ENCODE results near the gene INS. TPM values are rescaled to one million over a fixed set of nuclear protein-coding genes. Genes with fewer than 3 reads are reported as not detected.
"Not testable (repeated sequence)": the region's sequence is repeated elsewhere in the genome, so short reads cannot be mapped to it uniquely, and the experiment has no call there.

Gene INS
- polyA plus RNA-seq, 2 of the 4 experiments (the other 2 are of a cell fraction): not detected

GRCh38 chr11:2178055-2178773 is 17.2 kb upstream of the INS start:
- FAIRE-seq; H3K27ac ChIP-seq; POLR2A ChIA-PET; ATAC-seq; DNase-seq (ENCODE audit: low read depth in 1 of 2, low spot score in 1 of 2); H3K9me3 ChIP-seq; H3K4me3 ChIP-seq; H3K4me2 ChIP-seq: not testable (repeated sequence)
- peaks cover 26% of the 10 kb centered on the region for H3K4me1 ChIP-seq
- 79% methylated on average over 14 of the region's 16 CpGs for WGBS (ENCODE audit: missing lambda C conversion rate)
- CTCF ChIA-PET: interaction anchor here (0.8 to 2.2 kb wide), 6 partner anchors 8 to 243 kb away, joined by 3 to 7 read pairs (median 4); no protein-coding TSS in a partner anchor

- no peak overlapping the region for H3K4me3 ChIP-seq
- FAIRE-seq: no peak
- DNase-seq (ENCODE audit: low read depth in 1 of 2, low spot score in 1 of 2): no peak
- H3K9me3 ChIP-seq: no peaks in the 10 kb centered on the region
- no peak for ATAC-seq
- H3K4me1 ChIP-seq: peaks cover 26% of the 10 kb centered on the region
- WGBS (ENCODE audit: missing lambda C conversion rate): 84% methylated on average over 18 of the region's 18 CpGs
- no peak overlapping the region for H3K4me2 ChIP-seq
- no peak overlapping the region for H3K27ac ChIP-seq
- no peak for TF ChIP-seq BHLHE40 (IDR thresholded peaks at IDR 0.05; ENCODE audit: low read depth, low read length)
- TF ChIP-seq CBX8 (IDR thresholded peaks at IDR 0.05): no peak
- no peak for TF ChIP-seq HEYL (CRISPR knock-in tag; IDR thresholded peaks at IDR 0.05)
- no peak for TF ChIP-seq RFX5 (IDR thresholded peaks at IDR 0.05)
- no peak for TF ChIP-seq SREBF2 (IDR thresholded peaks at IDR 0.05)
- no peak for TF ChIP-seq SMC3 (IDR thresholded peaks at IDR 0.05)
- no peak for TF ChIP-seq FOXS1 (CRISPR knock-in tag; IDR thresholded peaks at IDR 0.05)
- TF ChIP-seq EHMT2 (IDR thresholded peaks at IDR 0.05; ENCODE audit: low read depth): no peak
- ChIA-PET POLR2A (no interaction called here), CTCF (no interaction called here)
Observed at GRCh38 chr11:2177076-2177475, 16.1 kb upstream of the INS start.

GRCh38 chr11:2176389-2176900 is 15.4 kb upstream of the INS start:
- H3K27ac ChIP-seq: no peak overlapping the region
- CTCF ChIA-PET: no interaction called here

More at GRCh38 chr11:2176389-2176900, 15.4 kb upstream of the INS start:
- Histone ChIP-seq H3K4me3 (no peak overlapping the region), H3K4me1 (peaks cover 26% of the 10 kb centered on the region), H3K9me3 (no peaks in the 10 kb centered on the region), H3K4me2 (no peak overlapping the region)
- ATAC-seq: no peak
- 87% methylated on average over 14 of the region's 14 CpGs for WGBS (ENCODE audit: missing lambda C conversion rate)
- no peak for FAIRE-seq
- no peak for TF ChIP-seq RFX5 (IDR thresholded peaks at IDR 0.05)
- no peak for TF ChIP-seq HOXB5 (CRISPR knock-in tag; IDR thresholded peaks at IDR 0.05)
- TF ChIP-seq MAZ (IDR thresholded peaks at IDR 0.05; ENCODE audit: borderline replicate concordance, low read depth, low read length): no peak
- TF ChIP-seq HOXB13 (CRISPR knock-in tag; IDR thresholded peaks at IDR 0.05; ENCODE audit: low read depth): no peak
- no peak for TF ChIP-seq BHLHE40 (IDR thresholded peaks at IDR 0.05; ENCODE audit: low read depth, low read length)
- TF ChIP-seq HMGXB4 (CRISPR knock-in tag; IDR thresholded peaks at IDR 0.05; ENCODE audit: borderline replicate concordance): no peak
- no peak for TF ChIP-seq RCOR1 (IDR thresholded peaks at IDR 0.05; ENCODE audit: low read depth, low read length)
- no peak for TF ChIP-seq REST (IDR thresholded peaks at IDR 0.05)
- no peak for DNase-seq (ENCODE audit: low read depth in 1 of 2, low spot score in 1 of 2)
- POLR2A ChIA-PET: no interaction called here

Data from A549 (cell line).